HepG2 (cell line): ENCODE measurements around the gene ZNF786. TPM values are rescaled to one million over a fixed set of nuclear protein-coding genes. Genes with fewer than 3 reads are reported as not detected.

Source experiments
- ATAC-seq: fragments of 200-7000 bp; cut with Tn5 transposase; 3 replicates; pipeline ENCODE4 v1.9.1; 2020; ENCODE audit warnings: mild to moderate bottlenecking, moderate library complexity
- BruUV-seq: library from RNA; stranded (reverse); fragments of 400-500 nt; replicated peaks from 2 replicates; lab custom pipeline; 2021; lab: Mats Ljungman, UMichigan
- CTCF ChIA-PET: fragments of 300-600 bp; formaldehyde crosslinking; extraction: SDS; loops from one replicate; lab custom pipeline; 2021; ENCODE audit warnings: low total read pairs, inconsistent platforms, low intra/inter-chr PET ratio; lab: Yijun Ruan, JAX
- POLR2A ChIA-PET: fragments of 350-600 bp; sonication (Branson Sonifier 250); formaldehyde crosslinking; loops from one replicate; lab custom pipeline; 2020; ENCODE audit warnings: antibody characterized with exemption, inconsistent platforms; lab: Yijun Ruan, JAX
- DNase-seq: peaks from one replicate; pipeline ENCODE4 v3.0.0-alpha.2; 2015; ENCODE audit warnings: low spot score
- FAIRE-seq: peaks from 3 replicates; lab custom pipeline; 2011; peaks lifted over from hg19 to GRCh38; lab: Jason Lieb, UNC
- H2AFZ ChIP-seq: one replicate; pipeline ENCODE4 v1.6.1; 2011; ENCODE audit warnings: low read length, inconsistent platforms
- H3K27ac ChIP-seq: fragments of 300-600 bp; 3 replicates; pipeline ENCODE4 v1.8.0; 2011; ENCODE audit warnings: mixed run types, mild to moderate bottlenecking, mixed read lengths, low read length, inconsistent platforms; ENCODE audit not compliant: insufficient read depth; ENCODE audit errors: extremely low read length
- H3K27me3 ChIP-seq, 2 experiments: fragments of 200-600 bp in 1 of 2; 2 replicates in 1 of 2; 3 replicates in 1 of 2; pipeline versions ENCODE4 v1.6.0 to v1.8.0; 2011; ENCODE audit warnings: low read length in 2 of 2, mild to moderate bottlenecking in 2 of 2, moderate library complexity in 2 of 2, inconsistent platforms in 1 of 2; ENCODE audit not compliant: insufficient read depth in 2 of 2, control insufficient read depth in 1 of 2
- H3K36me3 ChIP-seq, 2 experiments: fragments of 200-600 bp in 1 of 2; replicated peaks in 1 of 2; 2 replicates in 1 of 2; 3 replicates in 1 of 2; pipeline versions ENCODE4 v1.5.1 to v1.8.0; 2011; ENCODE audit warnings: low read length in 2 of 2, inconsistent platforms in 1 of 2; ENCODE audit not compliant: insufficient read depth in 2 of 2, control insufficient read depth in 1 of 2
- H3K4me1 ChIP-seq: 2 replicates; pipeline ENCODE4 v1.5.1; 2012; ENCODE audit warnings: low read length, inconsistent platforms; ENCODE audit not compliant: insufficient read depth
- H3K4me2 ChIP-seq: 2 replicates; pipeline ENCODE4 v1.6.0; 2011; ENCODE audit warnings: low read depth, low read length, inconsistent platforms
- H3K4me3 ChIP-seq, 3 experiments: fragments of 200-600 bp in 1 of 3; sonication (generic), shearing (Covaris generic) in 1 of 3; replicated peaks in 1 of 3; 2 replicates each; pipeline ENCODE4 v1.5.1; 2011 to 2016; ENCODE audit warnings: low read length in 3 of 3, inconsistent platforms in 2 of 3, low read depth in 2 of 3, mild to moderate bottlenecking in 2 of 3, control low read depth in 1 of 3, mixed read lengths in 1 of 3; ENCODE audit not compliant: insufficient read depth in 1 of 3
- H3K79me2 ChIP-seq: one replicate; pipeline ENCODE4 v1.6.1; 2011; ENCODE audit warnings: low read length, inconsistent platforms; ENCODE audit not compliant: insufficient read depth
- H3K9ac ChIP-seq: 2 replicates; pipeline ENCODE4 v1.6.0; 2011; ENCODE audit warnings: mild to moderate bottlenecking, low read depth, low read length, inconsistent platforms; ENCODE audit not compliant: insufficient read depth
- H3K9me3 ChIP-seq: 2 replicates; pipeline ENCODE4 v1.5.1; 2012; ENCODE audit warnings: mild to moderate bottlenecking, low read length
- H4K20me1 ChIP-seq: 2 replicates; pipeline ENCODE4 v1.6.0; 2011; ENCODE audit warnings: inconsistent platforms, mild to moderate bottlenecking, low read length, moderate library complexity; ENCODE audit not compliant: insufficient read depth
- ATF7 ChIP-seq, 2 experiments: fragments of 450-650 bp in 1 of 2; sonication (generic) in 1 of 2; formaldehyde crosslinking in 1 of 2; IDR thresholded peaks; 2 replicates each; pipeline versions ENCODE4 v1.4.0 to v1.6.1; 2016 to 2020; ENCODE audit warnings: antibody characterized with exemption in 1 of 2, mild to moderate bottlenecking in 1 of 2, missing genetic modification reagents in 1 of 2
- CHCHD3 ChIP-seq: sonication (generic); formaldehyde crosslinking; IDR thresholded peaks from 2 replicates; pipeline ENCODE4 v1.8.0; 2022; ENCODE audit warnings: mild to moderate bottlenecking, missing genetic modification reagents, moderate library complexity
- CHD2 ChIP-seq: IDR thresholded peaks from 2 replicates; pipeline ENCODE4 v1.6.1; 2011; ENCODE audit warnings: low read depth, low read length, improper control_type of control experiment
- KDM2A ChIP-seq: sonication (generic); formaldehyde crosslinking; IDR thresholded peaks from 2 replicates; pipeline ENCODE4 v1.4.0; 2020; ENCODE audit warnings: low read depth, missing genetic modification reagents, borderline replicate concordance
- RBFOX2 ChIP-seq: fragments of 200-400 bp; formaldehyde crosslinking; IDR thresholded peaks from 2 replicates; pipeline ENCODE4 v1.6.1; 2017; ENCODE audit warnings: low read depth, mild to moderate bottlenecking, low read length
- SNAPC5 ChIP-seq: sonication (generic); formaldehyde crosslinking; IDR thresholded peaks from 2 replicates; pipeline ENCODE4 v1.8.1; 2023; ENCODE audit warnings: mild to moderate bottlenecking, missing genetic modification reagents, borderline replicate concordance
- ZFP82 ChIP-seq: sonication (generic); formaldehyde crosslinking; IDR thresholded peaks from 2 replicates; pipeline ENCODE4 v1.5.1; 2020; ENCODE audit warnings: mild to moderate bottlenecking, missing genetic modification reagents, borderline replicate concordance
- ZNF616 ChIP-seq: sonication (generic); formaldehyde crosslinking; IDR thresholded peaks from 2 replicates; pipeline ENCODE4 v1.5.0; 2020; ENCODE audit warnings: low read depth, mild to moderate bottlenecking, missing genetic modification reagents
- WGBS: methylation state at CpG from one replicate; pipeline ENCODE4 v1.1.6; 2017; ENCODE audit warnings: low lambda C conversion rate; 5-methylcytosine and 5-hydroxymethylcytosine counted together
- in situ Hi-C: cut with HindIII; loops from 2 replicates; pipeline ENCODE4 v1.10.0; 2017; ENCODE audit warnings: low pct_unique_long_range_greater_than_20kb; ENCODE audit not compliant: extremely low pct_ligation_motif_present
- intact Hi-C: fragments of 100-400 bp; cut with micrococcal nuclease; formaldehyde crosslinking; loops from one replicate; pipeline ENCODE4 v1.10.0; 2022; ENCODE audit not compliant: unreplicated experiment
- polyA plus RNA-seq, 8 experiments: library from polyadenylated mRNA; depleted of rRNA in 3 of 8; stranded (reverse) in 7 of 8; unstranded in 1 of 8; fragments of >200 nt; fragmentation: Illumina TruSeq in 4 of 8; extraction: Trizol in 4 of 8; gene quantifications; 2 replicates each; pipeline versions ENCODE4 v1.2.1 to v1.2.3, GENCODE V29; 2011 to 2016; ENCODE audit warnings: low read depth in 4 of 8, missing spikeins in 1 of 8, mixed read lengths in 1 of 8; ENCODE audit not compliant: insufficient read depth in 1 of 8
- total RNA-seq, 5 experiments: library from RNA; depleted of rRNA; stranded (reverse); fragments of >200 nt; fragmentation: Illumina TruSeq; extraction: Trizol; gene quantifications; 2 replicates each; pipeline ENCODE4 v1.2.3, GENCODE V29; 2016; ENCODE audit warnings: low read depth in 1 of 5
- TF ChIP-seq, protein P1 (sequence below): sonication (generic); formaldehyde crosslinking; IDR thresholded peaks from 2 replicates; pipeline ENCODE4 v1.4.0; 2020; ENCODE audit warnings: missing genetic modification reagents

The ZNF786 gene
- total and polyA plus RNA-seq, 2 of the 13 experiments (the other 11 are each of a cell fraction or from before 2014, with no cell fraction given): 2.0 to 4.0 TPM

- TF ChIP-seq ZFP82 (peak; percentile 82), CHCHD3 (CRISPR knock-in tag) (0 out of 2 replicates have a peak, but pooled peaks have one; percentile 69)
- TF ChIP-seq, protein P1, sequence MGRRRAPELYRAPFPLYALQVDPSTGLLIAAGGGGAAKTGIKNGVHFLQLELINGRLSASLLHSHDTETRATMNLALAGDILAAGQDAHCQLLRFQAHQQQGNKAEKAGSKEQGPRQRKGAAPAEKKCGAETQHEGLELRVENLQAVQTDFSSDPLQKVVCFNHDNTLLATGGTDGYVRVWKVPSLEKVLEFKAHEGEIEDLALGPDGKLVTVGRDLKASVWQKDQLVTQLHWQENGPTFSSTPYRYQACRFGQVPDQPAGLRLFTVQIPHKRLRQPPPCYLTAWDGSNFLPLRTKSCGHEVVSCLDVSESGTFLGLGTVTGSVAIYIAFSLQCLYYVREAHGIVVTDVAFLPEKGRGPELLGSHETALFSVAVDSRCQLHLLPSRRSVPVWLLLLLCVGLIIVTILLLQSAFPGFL (CRISPR knock-in tag): no peak
Observed at GRCh38 chr7:149090397-149091195, at the start of gene ZNF786 (continued).

- no peak for FAIRE-seq
- H3K27ac ChIP-seq: no peak overlapping the region
- no TSS peak for BruUV-seq
- no peaks in the 10 kb centered on the region for H4K20me1 ChIP-seq
- H3K27me3 ChIP-seq: no peaks in the 10 kb centered on the region
- H3K4me2 ChIP-seq: no peak overlapping the region
- DNase-seq: no peak
- peaks cover 2% of the 10 kb centered on the region; the same call in 1 of the 2 replicates for H3K9me3 ChIP-seq
- H2AFZ ChIP-seq: no peak overlapping the region
- no peaks in the 10 kb centered on the region for H3K79me2 ChIP-seq
- no peaks in the 10 kb centered on the region for H3K4me1 ChIP-seq
- WGBS: 98% methylated on average over 9 of the region's 9 CpGs
- in situ Hi-C loops: no loop called here
- CTCF ChIA-PET: no interaction called here
- H3K36me3 ChIP-seq: peaks cover 0 to 8% of the 10 kb centered on the region in 2 experiments; a peak in 2 of 5 replicates
- TF ChIP-seq RBFOX2: no peak
- no peak for TF ChIP-seq ATF7 (IDR thresholded peaks at IDR 0.05)
- no peak for TF ChIP-seq ATF7 (CRISPR knock-in tag; IDR thresholded peaks at IDR 0.05)
- TF ChIP-seq ZNF616: no peak
- no peak for TF ChIP-seq CHD2
- TF ChIP-seq KDM2A (CRISPR knock-in tag): no peak
- no peak for TF ChIP-seq SNAPC5 (CRISPR knock-in tag)
- TF ChIP-seq, all 625 proteins: peak for 0
- no peak overlapping the region for H3K9ac ChIP-seq
- intact Hi-C loops: no loop called here
- no peak overlapping the region for H3K4me3 ChIP-seq
- POLR2A ChIA-PET: interaction anchor here (1.3 kb wide), 1 partner anchor 11 kb away, joined by 4 read pairs; the partner anchor contains the start of gene ZNF398
- no peak for ATAC-seq
Observed at GRCh38 chr7:149136118-149136517, 45.6 kb upstream of the ZNF786 start.
